K562 (cell line): ENCODE data around the gene PCBP4. TPM values are rescaled to one million over a fixed set of nuclear protein-coding genes. Genes with fewer than 3 reads are reported as not detected.

Source experiments
- ATAC-seq: fragments of 200-7000 bp; cut with Tn5 transposase; 3 replicates; pipeline ENCODE4 v1.9.1; 2020; ENCODE audit warnings: moderate library complexity
- BruUV-seq: library from RNA; stranded (reverse); fragments of 400-500 nt; replicated peaks from 2 replicates; lab custom pipeline; 2021; lab: Mats Ljungman, UMichigan
- CTCF ChIA-PET: fragments of 300-600 bp; formaldehyde crosslinking; extraction: SDS; loops from one replicate; lab custom pipeline; 2021; ENCODE audit warnings: low intra/inter-chr PET ratio; lab: Yijun Ruan, JAX
- POLR2A ChIA-PET: fragments of 300-600, 350-650 bp; sonication (Branson Sonifier 250); formaldehyde crosslinking; extraction: SDS; loops from one replicate; lab custom pipeline; 2021; ENCODE audit warnings: antibody characterized with exemption, inconsistent platforms; lab: Yijun Ruan, JAX
- DNase-seq, 4 experiments: peaks; one replicate each; pipeline versions ENCODE4 v3.0.0 to v3.0.0-alpha.2; 2011 to 2018; ENCODE audit warnings: low spot score in 3 of 4, mixed read lengths in 3 of 4; ENCODE audit errors: extremely low read depth in 1 of 4
- FAIRE-seq: peaks from 2 replicates; lab custom pipeline; 2011; peaks lifted over from hg19 to GRCh38; lab: Jason Lieb, UNC
- H2AFZ ChIP-seq: 2 replicates; pipeline ENCODE4 v1.6.0; 2011; ENCODE audit warnings: low read depth, low read length, control low read depth, inconsistent platforms
- H3K27ac ChIP-seq: fragments of 200-600 bp; 3 replicates; pipeline ENCODE4 v1.8.0; 2011; ENCODE audit warnings: low read depth, mild to moderate bottlenecking, control low read depth, inconsistent platforms, low read length, moderate library complexity, mixed read lengths; ENCODE audit errors: extremely low read depth
- H3K27me3 ChIP-seq, 2 experiments: fragments of 300-600 bp in 1 of 2; 2 replicates in 1 of 2; 3 replicates in 1 of 2; pipeline versions ENCODE4 v1.6.0 to v1.8.0; 2011; ENCODE audit warnings: inconsistent platforms in 2 of 2, low read length in 2 of 2, mild to moderate bottlenecking in 1 of 2, mixed read lengths in 1 of 2, moderate library complexity in 1 of 2; ENCODE audit not compliant: control insufficient read depth in 2 of 2, insufficient read depth in 2 of 2
- H3K36me3 ChIP-seq: fragments of 300-600 bp; 3 replicates; pipeline ENCODE4 v1.8.0; 2011; ENCODE audit warnings: mild to moderate bottlenecking, low read length, inconsistent platforms; ENCODE audit not compliant: control insufficient read depth, insufficient read depth
- H3K4me1 ChIP-seq, 2 experiments: fragments of 200-600 bp in 1 of 2; replicated peaks in 1 of 2; 2 replicates in 1 of 2; 3 replicates in 1 of 2; pipeline versions ENCODE4 v1.5.1 to v1.8.0; 2011; ENCODE audit warnings: inconsistent platforms in 2 of 2, low read length in 2 of 2, mild to moderate bottlenecking in 1 of 2, mixed read lengths in 1 of 2, moderate library complexity in 1 of 2; ENCODE audit not compliant: control insufficient read depth in 2 of 2, insufficient read depth in 2 of 2
- H3K4me2 ChIP-seq: 2 replicates; pipeline ENCODE4 v1.6.1; 2011; ENCODE audit warnings: low read length, control low read depth, inconsistent platforms, mixed read lengths; ENCODE audit not compliant: insufficient read depth
- H3K4me3 ChIP-seq: fragments of 200-600 bp; sonication (generic), shearing (Covaris generic); 2 replicates; pipeline ENCODE4 v1.5.1; 2016; ENCODE audit warnings: control low read depth, inconsistent platforms
- H3K79me2 ChIP-seq: fragments of 200-600 bp; 3 replicates; pipeline ENCODE4 v1.8.0; 2011; ENCODE audit warnings: low read length, inconsistent platforms; ENCODE audit not compliant: control insufficient read depth, insufficient read depth
- H3K9ac ChIP-seq, 2 experiments: 2 replicates each; pipeline versions ENCODE4 v1.6.0 to v1.6.1; 2011; ENCODE audit warnings: low read depth in 2 of 2, low read length in 2 of 2, control low read depth in 1 of 2, inconsistent platforms in 1 of 2, mild to moderate bottlenecking in 1 of 2, mixed read lengths in 1 of 2; ENCODE audit not compliant: insufficient read depth in 1 of 2
- H3K9me1 ChIP-seq: one replicate; pipeline ENCODE4 v1.6.0; 2011; ENCODE audit warnings: inconsistent platforms, mild to moderate bottlenecking, low read length, moderate library complexity; ENCODE audit not compliant: control insufficient read depth, insufficient read depth
- H3K9me3 ChIP-seq: replicated peaks from 2 replicates; pipeline ENCODE4 v1.5.1; 2011; ENCODE audit warnings: low read depth, low read length, inconsistent platforms; ENCODE audit not compliant: control insufficient read depth, insufficient read depth
- H4K20me1 ChIP-seq: replicated peaks from 2 replicates; pipeline ENCODE4 v1.6.1; 2011; ENCODE audit warnings: low read length, inconsistent platforms, mixed read lengths; ENCODE audit not compliant: control insufficient read depth, insufficient read depth
- ATF3 ChIP-seq, 2 experiments: fragments of 450-650 bp in 1 of 2; sonication (generic) in 1 of 2; formaldehyde crosslinking in 1 of 2; IDR thresholded peaks in 1 of 2; conservative IDR thresholded peaks in 1 of 2; 2 replicates each; pipeline versions ENCODE4 v1.6.1 to v1.8.1; 2016 to 2023; ENCODE audit warnings: mild to moderate bottlenecking in 2 of 2, moderate library complexity in 2 of 2, inconsistent platforms in 1 of 2, missing genetic modification reagents in 1 of 2
- BCOR ChIP-seq: fragments of 450-650 bp; IDR thresholded peaks from 2 replicates; pipeline ENCODE4 v1.6.1; 2016
- CBX2 ChIP-seq: fragments of 200-600 bp; sonication (generic); IDR thresholded peaks from one replicate; pipeline ENCODE4 v1.6.1; 2012; ENCODE audit warnings: mild to moderate bottlenecking, low read length, inconsistent platforms; ENCODE audit not compliant: insufficient read depth, poor library complexity, severe bottlenecking
- CREB1 ChIP-seq, 2 experiments: sonication (generic) in 1 of 2; formaldehyde crosslinking in 1 of 2; IDR thresholded peaks; 2 replicates each; pipeline versions ENCODE4 v1.6.1 to v1.8.0; 2012 to 2022; ENCODE audit warnings: inconsistent platforms in 1 of 2, mild to moderate bottlenecking in 1 of 2, missing genetic modification reagents in 1 of 2, moderate library complexity in 1 of 2
- CSDE1 ChIP-seq, 2 experiments: fragments of 450-650 bp; IDR thresholded peaks; 2 replicates each; pipeline ENCODE4 v1.6.1; 2016; ENCODE audit warnings: mild to moderate bottlenecking in 1 of 2
- FOS ChIP-seq: IDR thresholded peaks from 3 replicates; pipeline ENCODE4 v1.6.1; 2011; ENCODE audit not compliant: insufficient read length; ENCODE audit errors: extremely low read depth
- FOSL1 ChIP-seq: fragments of 200-800 bp; sonication (Bioruptor generic); conservative IDR thresholded peaks from 2 replicates; pipeline ENCODE4 v1.6.1; 2016; ENCODE audit warnings: missing genetic modification characterization, missing compliant biosample characterization
- HDAC1 ChIP-seq, 2 experiments: fragments of 450-650 bp; IDR thresholded peaks; 2 replicates each; pipeline ENCODE4 v1.6.1; 2016 to 2017; ENCODE audit warnings: inconsistent platforms in 1 of 2, mild to moderate bottlenecking in 1 of 2, moderate library complexity in 1 of 2
- HMG20B ChIP-seq: fragments of 250-450 bp; sonication (Bioruptor Pico); IDR thresholded peaks from 2 replicates; pipeline ENCODE4 v1.5.0; 2021; ENCODE audit warnings: mild to moderate bottlenecking
- MLX ChIP-seq, 2 experiments: fragments of 450-650 bp in 1 of 2; sonication (generic) in 1 of 2; formaldehyde crosslinking; conservative IDR thresholded peaks; 2 replicates each; pipeline versions ENCODE4 v1.4.0 to v1.8.1; 2020 to 2022; ENCODE audit warnings: mild to moderate bottlenecking in 1 of 2, missing genetic modification reagents in 1 of 2
- RBM25 ChIP-seq: fragments of 200-400 bp; formaldehyde crosslinking; IDR thresholded peaks from 2 replicates; pipeline ENCODE4 v1.6.1; 2018; ENCODE audit warnings: low read length, low read depth, moderate library complexity; ENCODE audit not compliant: severe bottlenecking
- RNF2 ChIP-seq: sonication (generic); IDR thresholded peaks from 2 replicates; pipeline ENCODE4 v1.6.1; 2016
- SAFB ChIP-seq: fragments of 200-400 bp; formaldehyde crosslinking; IDR thresholded peaks from 2 replicates; pipeline ENCODE4 v1.6.1; 2017; ENCODE audit warnings: low read depth, low read length, borderline replicate concordance
- SMARCE1 ChIP-seq: fragments of 450-650 bp; IDR thresholded peaks from 2 replicates; pipeline ENCODE4 v1.7.1; 2016; ENCODE audit warnings: mild to moderate bottlenecking
- THRAP3 ChIP-seq: fragments of 450-650 bp; IDR thresholded peaks from 2 replicates; pipeline ENCODE4 v1.6.1; 2016; ENCODE audit warnings: mild to moderate bottlenecking, inconsistent platforms, borderline replicate concordance
- THRB ChIP-seq: fragments of 450-650 bp; formaldehyde crosslinking; conservative IDR thresholded peaks from 2 replicates; pipeline ENCODE4 v1.4.0; 2022; ENCODE audit warnings: mild to moderate bottlenecking, missing genetic modification characterization
- WGBS: fragments of 100-300 bp; shearing (Covaris generic); methylation state at CpG from one replicate; pipeline ENCODE4 v1.1.6; 2016; ENCODE audit warnings: low coverage, mixed read lengths; ENCODE audit not compliant: insufficient coverage; ENCODE audit errors: missing lambda C conversion rate; 5-methylcytosine and 5-hydroxymethylcytosine counted together
- in situ Hi-C: fragments of 300-500 bp; cut with MboI; formaldehyde crosslinking; loops from 4 replicates; pipeline ENCODE4 v1.15.0; 2018; ENCODE audit warnings: inconsistent platforms, mixed read lengths
- intact Hi-C: fragments of 100-400 bp; cut with micrococcal nuclease; formaldehyde crosslinking; loops from 2 replicates; pipeline ENCODE4 v1.14.2; 2022
- polyA plus RNA-seq, 8 experiments: library from polyadenylated mRNA; depleted of rRNA in 4 of 8; stranded (reverse) in 5 of 8; unstranded in 3 of 8; fragments of >200 nt; fragmentation: Nextera tagmentation in 2 of 8; fragmentation: Illumina TruSeq in 1 of 8; extraction: Ambion mirVana in 2 of 8; extraction: Trizol in 1 of 8; gene quantifications; 2 replicates each; pipeline versions ENCODE4 v1.2.1 to v1.2.3, GENCODE V29; 2011 to 2014; ENCODE audit warnings: inconsistent platforms in 1 of 8, missing spikeins in 1 of 8
- total RNA-seq, 7 experiments: library from RNA; depleted of rRNA in 6 of 7; stranded (reverse); fragments of >200 nt in 6 of 7; fragmentation: Illumina TruSeq in 2 of 7; extraction: Trizol in 2 of 7; gene quantifications; 2 replicates each; pipeline versions ENCODE4 v1.2.1 to v1.2.3, GENCODE V29; 2011 to 2021; ENCODE audit warnings: low replicate concordance in 1 of 7

Gene PCBP4
- total and polyA plus RNA-seq, 9 of the 15 experiments (the other 6 are each of a cell fraction or from before 2014, with no cell fraction given), result 0.06 to 5.8 (median 2.6) TPM

GRCh38 chr3:51997935-51998596 is 30.8 kb upstream of the PCBP4 start (continued):
- peak; percentile 63 for TF ChIP-seq ATF3 (IDR thresholded peaks at IDR 0.05)
- TF ChIP-seq ATF3 (CRISPR knock-in tag; conservative IDR thresholded peaks at IDR 0.05), result no peak
- TF ChIP-seq FOSL1 (tag), result peak; percentile 43
- no peak for TF ChIP-seq RNF2
- TF ChIP-seq SMARCE1, result 0 out of 2 replicates have a peak, but pooled peaks have one; percentile 20
- TF ChIP-seq HDAC1 (IDR thresholded peaks at IDR 0.05), result no peak
- no peak for TF ChIP-seq THRAP3
- no peak for TF ChIP-seq THRB (CRISPR knock-in tag)

- Histone ChIP-seq H3K9me3 (0 out of 2 replicates have a peak, but pooled peaks cover 3% of the 10 kb centered on the region), H3K9ac (no peak overlapping the region), H3K4me2 (no peak overlapping the region), H4K20me1 (peaks cover 6% of the 10 kb centered on the region; the same call in 1 of the 2 replicates), H3K79me2 (peaks cover 34% of the 10 kb centered on the region), H3K27ac (no peak overlapping the region), H3K27me3 (no peaks in the 10 kb centered on the region), H3K4me1 (peaks cover 32 to 43% of the 10 kb centered on the region in 2 experiments), H2AFZ (no peak overlapping the region), H3K4me3 (no peak overlapping the region), H3K9me1 (no peaks in the 10 kb centered on the region), H3K36me3 (peaks cover 30% of the 10 kb centered on the region)
- ChIA-PET CTCF (no interaction called here), POLR2A (no interaction called here)
- in situ Hi-C loops, result no loop called here
- FAIRE-seq, result no peak
- no peak for ATAC-seq
- 75% methylated on average over 2 of the region's 2 CpGs for WGBS
- intact Hi-C loops, result no loop called here
- no TSS peak for BruUV-seq
- DNase-seq, result no peak
- TF ChIP-seq RBM25, result peak; percentile 30
- no peak for TF ChIP-seq FOS
- no peak for TF ChIP-seq CBX2
- no peak for TF ChIP-seq SAFB
- no peak for TF ChIP-seq HMG20B
- TF ChIP-seq MLX (CRISPR knock-in tag; conservative IDR thresholded peaks at IDR 0.05), result no peak
- peak; percentile 75; the same call in 1 of the 2 replicates for TF ChIP-seq BCOR
- no peak for TF ChIP-seq CSDE1 (IDR thresholded peaks at IDR 0.05)
- TF ChIP-seq CREB1 (IDR thresholded peaks at IDR 0.05), result no peak
- TF ChIP-seq CREB1 (CRISPR knock-in tag; IDR thresholded peaks at IDR 0.05), result no peak
These were observed 29.9 kb upstream of the PCBP4 start for GRCh38 chr3:51997172-51997571.
